Superior temporal gyrus (tissue), 1 donor: ENCODE measurements around the gene BUB3.
"Not testable (repeated sequence)": the region's sequence is repeated elsewhere in the genome, so short reads cannot be mapped to it uniquely, and the experiment has no call there.

Source experiments
- DNase-seq: peaks from one replicate; pipeline ENCODE4 v3.0.0-alpha.2; 2016; ENCODE audit errors: extremely low spot score

The BUB3 gene

GRCh38 chr10:123153486-123154091, 613 bp upstream of the BUB3 start:
- no peak for DNase-seq

- no peak for DNase-seq
Observed at GRCh38 chr10:123154711-123155505, 706 bp downstream of the BUB3 start.

- DNase-seq: no peak
Observed at GRCh38 chr10:123156078-123156477, 1.9 kb downstream of the BUB3 start.

- no peak for DNase-seq
Observed at GRCh38 chr10:123157210-123157609, 3.0 kb downstream of the BUB3 start.

- no peak for DNase-seq
Observed at GRCh38 chr10:123158682-123159081, 4.5 kb downstream of the BUB3 start.

GRCh38 chr10:123160311-123160980, 6.2 kb downstream of the BUB3 start:
- no peak for DNase-seq

GRCh38 chr10:123164319-123164718, 10.1 kb downstream of the BUB3 start:
- DNase-seq: no peak

- DNase-seq: no peak
Observed at GRCh38 chr10:123165445-123166072, 11.4 kb downstream of the BUB3 start.

GRCh38 chr10:123166618-123167017, 12.4 kb downstream of the BUB3 start:
- no peak for DNase-seq

GRCh38 chr10:123170961-123171360, 16.8 kb downstream of the BUB3 start:
- no peak for DNase-seq

GRCh38 chr10:123171616-123172015, 17.4 kb downstream of the BUB3 start:
- not testable (repeated sequence) for DNase-seq

- DNase-seq: no peak
Observed at GRCh38 chr10:123175389-123176387, 21.5 kb downstream of the BUB3 start.

- DNase-seq: not testable (repeated sequence)
Observed at GRCh38 chr10:123178390-123178789, 24.2 kb downstream of the BUB3 start.

- no peak for DNase-seq
Observed at GRCh38 chr10:123180101-123181090, 26.2 kb downstream of the BUB3 start.

- no peak for DNase-seq
Observed at GRCh38 chr10:123183724-123184123, 29.5 kb downstream of the BUB3 start.

- DNase-seq: no peak
Observed at GRCh38 chr10:123187781-123188180, 33.6 kb downstream of the BUB3 start.

- no peak for DNase-seq
Observed at GRCh38 chr10:123191886-123192285, 37.7 kb downstream of the BUB3 start.

- DNase-seq: no peak
Observed at GRCh38 chr10:123194056-123194455, 39.9 kb downstream of the BUB3 start.

GRCh38 chr10:123200531-123200930, 46.3 kb downstream of the BUB3 start:
- DNase-seq: no peak

GRCh38 chr10:123202506-123202905, 48.3 kb downstream of the BUB3 start:
- DNase-seq: no peak
